Measurements from ENCODE around the gene SMIM33. TPM values are rescaled to one million over a fixed set of nuclear protein-coding genes. Genes with fewer than 3 reads are reported as not detected.
"Not testable (repeated sequence)": the region's sequence is repeated elsewhere in the genome, so short reads cannot be mapped to it uniquely, and the experiment has no call there.

Gene SMIM33
- total RNA-seq, 2 experiments from 2014 or later: 0.32 to 0.65 TPM

GRCh38 chr5:139473565-139473964 is 2.8 kb downstream of the SMIM33 start:
- H3K4me3 Mint-ChIP-seq: no peak overlapping the region
- peak overlapping the region; percentile 63 for H3K27ac Mint-ChIP-seq
- no peak for DNase-seq

GRCh38 chr5:139474890-139475791 is 4.3 kb downstream of the SMIM33 start:
- ChIA-PET CTCF (interaction anchor here (3.6 kb wide), 1 partner anchor 52 kb away, joined by 13 read pairs; no protein-coding TSS in a partner anchor), POLR2A (no interaction called here)
- no peaks in the 10 kb centered on the region for H3K9me3 Mint-ChIP-seq (ENCODE audit: insufficient read depth)
- peaks cover 44% of the 10 kb centered on the region for H3K36me3 Mint-ChIP-seq (ENCODE audit: low read depth)
- ATAC-seq: peak; percentile 18
- peak overlapping the region; percentile 84 for H3K27ac Mint-ChIP-seq
- no peak for DNase-seq
- peak overlapping the region; percentile 25 for H3K4me3 Mint-ChIP-seq
- H3K27me3 Mint-ChIP-seq (ENCODE audit: low read depth): no peaks in the 10 kb centered on the region
- peaks cover 66% of the 10 kb centered on the region for H3K4me1 Mint-ChIP-seq (ENCODE audit: low read depth)

More at GRCh38 chr5:139473565-139473964, 2.8 kb downstream of the SMIM33 start:
- Mint-ChIP-seq H3K27me3 (ENCODE audit: low read depth) (no peaks in the 10 kb centered on the region), H3K4me1 (ENCODE audit: low read depth) (peaks cover 75% of the 10 kb centered on the region), H3K9me3 (ENCODE audit: insufficient read depth) (no peaks in the 10 kb centered on the region), H3K36me3 (ENCODE audit: low read depth) (peaks cover 35% of the 10 kb centered on the region)
- ChIA-PET CTCF (interaction anchor here (1.7 to 3.6 kb wide), 2 partner anchors 9 to 51 kb away, joined by 7 to 13 read pairs; partner anchors contain the start of gene STING1), POLR2A (interaction anchor here (0.6 to 1.6 kb wide), 3 partner anchors 9 to 1734 kb away, joined by 3 to 5 read pairs (median 3); partner anchors contain the start of gene STING1)
- no peak for ATAC-seq

DNA sequence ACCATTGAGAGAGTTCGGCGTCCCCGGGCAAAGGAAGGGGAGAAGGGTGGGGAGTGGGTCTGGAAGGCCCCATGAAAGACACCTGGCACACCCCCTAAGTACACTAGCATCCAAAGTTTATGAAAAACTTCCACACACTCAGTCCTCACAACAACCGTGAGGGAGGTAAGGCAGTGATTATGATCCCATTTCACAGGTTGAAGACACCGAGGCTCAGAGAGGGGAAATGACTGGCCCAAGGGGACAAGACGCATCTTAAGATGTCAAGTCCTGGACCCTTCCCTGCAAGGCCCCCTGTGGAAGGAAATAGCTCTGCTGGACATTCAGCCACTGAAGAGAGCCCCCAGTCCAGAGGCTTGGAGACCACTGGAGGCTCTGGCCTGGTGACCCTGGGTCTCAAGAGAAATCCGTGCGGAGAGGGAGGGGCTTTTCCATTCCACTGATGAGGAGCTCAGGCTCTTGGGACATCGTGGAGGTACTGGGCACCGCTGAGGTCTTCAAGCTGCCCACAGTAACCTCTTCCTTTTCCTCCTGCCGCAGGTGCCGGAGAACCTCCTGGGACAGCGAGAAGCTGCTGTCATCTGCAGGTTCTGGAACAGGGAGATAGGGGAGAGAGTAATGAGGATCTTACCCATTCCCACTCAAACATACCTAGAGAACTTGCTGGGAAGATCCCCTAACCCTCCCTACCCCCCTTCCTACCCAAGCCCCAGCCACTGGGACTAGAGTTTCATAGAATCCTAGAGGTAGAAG is 5.2 kb downstream of the SMIM33 start:
- Mint-ChIP-seq H3K9me3 (ENCODE audit: insufficient read depth) (no peaks in the 10 kb centered on the region), H3K27ac (peak overlapping the region; percentile 84), H3K4me1 (ENCODE audit: low read depth) (peaks cover 63% of the 10 kb centered on the region), H3K4me3 (no peak overlapping the region), H3K27me3 (ENCODE audit: low read depth) (no peaks in the 10 kb centered on the region), H3K36me3 (ENCODE audit: low read depth) (peaks cover 50% of the 10 kb centered on the region)
- DNase-seq (no peak), ATAC-seq (no peak)
- CTCF ChIA-PET: interaction anchor here (1.1 to 3.6 kb wide), 2 partner anchors 37 to 53 kb away, joined by 4 to 13 read pairs; no protein-coding TSS in a partner anchor
- POLR2A ChIA-PET: interaction anchor here (0.7 kb wide), 1 partner anchor 14 kb away, joined by 4 read pairs; the partner anchor contains the start of gene ECSCR

DNA sequence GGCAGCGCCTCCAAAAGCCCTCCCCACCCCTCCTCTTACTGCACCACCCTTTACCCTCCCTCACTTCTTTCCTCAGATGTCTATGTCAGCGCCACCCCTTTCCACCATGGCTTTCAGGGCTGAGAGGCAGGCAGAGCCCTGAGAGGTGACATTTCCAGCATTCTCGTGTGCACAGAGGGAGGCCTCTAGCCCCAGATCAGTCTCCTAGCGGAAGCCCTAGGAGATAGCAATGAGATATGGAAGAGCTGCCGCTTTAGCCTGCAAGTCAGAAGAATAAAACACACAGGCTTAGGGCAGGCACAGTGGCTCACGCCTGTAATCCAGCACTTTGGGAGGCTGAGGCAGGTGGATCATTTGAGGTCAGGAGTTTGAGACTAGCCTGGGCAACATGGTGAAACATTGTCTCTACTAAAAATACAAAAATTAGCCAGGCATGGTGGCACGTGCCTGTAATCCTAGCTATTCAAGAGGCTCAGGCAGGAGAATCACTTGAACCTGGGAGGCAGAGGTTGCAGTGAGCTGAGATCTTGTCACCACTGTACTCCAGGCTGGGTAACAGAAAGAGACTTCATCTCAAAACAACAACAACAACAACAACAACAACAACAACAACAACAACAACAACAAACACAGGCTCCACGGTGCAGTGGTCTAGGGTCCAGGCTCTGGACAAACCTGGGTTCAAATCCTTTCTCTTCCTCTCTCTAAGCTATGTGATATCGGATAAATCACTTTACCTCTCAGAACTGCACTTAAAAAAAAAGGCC is 8.0 kb downstream of the SMIM33 start:
- not testable (repeated sequence) for H3K9me3 Mint-ChIP-seq (ENCODE audit: insufficient read depth); H3K27ac Mint-ChIP-seq; DNase-seq; ATAC-seq; H3K27me3 Mint-ChIP-seq (ENCODE audit: low read depth); H3K4me3 Mint-ChIP-seq
- ChIA-PET CTCF (interaction anchor here (1.0 to 1.5 kb wide), 2 partner anchors 20 to 56 kb away, joined by 3 to 6 read pairs; no protein-coding TSS in a partner anchor), POLR2A (interaction anchor here (1.0 kb wide), 2 partner anchors 8 to 51 kb away, joined by 3 to 4 read pairs; partner anchors contain the start of gene SMIM33)
- H3K36me3 Mint-ChIP-seq (ENCODE audit: low read depth): peaks cover 49% of the 10 kb centered on the region
- H3K4me1 Mint-ChIP-seq (ENCODE audit: low read depth): peaks cover 62% of the 10 kb centered on the region

GRCh38 chr5:139479729-139480128 is 8.9 kb downstream of the SMIM33 start:
- not testable (repeated sequence) for H3K27me3 Mint-ChIP-seq (ENCODE audit: low read depth); DNase-seq; H3K4me3 Mint-ChIP-seq; H3K9me3 Mint-ChIP-seq (ENCODE audit: insufficient read depth); H3K27ac Mint-ChIP-seq; ATAC-seq
- H3K36me3 Mint-ChIP-seq (ENCODE audit: low read depth): peaks cover 46% of the 10 kb centered on the region
- ChIA-PET POLR2A (interaction anchor here (1.0 kb wide), 1 partner anchor 9 kb away, joined by 3 read pairs; the partner anchor contains the start of gene SMIM33), CTCF (interaction anchor here (1.5 kb wide), 1 partner anchor 21 kb away, joined by 6 read pairs; no protein-coding TSS in a partner anchor)
- peaks cover 54% of the 10 kb centered on the region for H3K4me1 Mint-ChIP-seq (ENCODE audit: low read depth)

- ChIA-PET CTCF (interaction anchor here (0.6 to 3.4 kb wide), 7 partner anchors 8 to 169 kb away, joined by 3 to 43 read pairs (median 14); partner anchors contain the start of gene SMIM33), POLR2A (interaction anchor here (1.0 to 2.6 kb wide), 7 partner anchors 14 to 82 kb away, joined by 3 to 35 read pairs (median 5); partner anchors contain the start of genes DNAJC18 and UBE2D2)
- peak overlapping the region; percentile 94 for H3K27ac Mint-ChIP-seq
- ATAC-seq (no peak), DNase-seq (no peak)
- no peaks in the 10 kb centered on the region for H3K9me3 Mint-ChIP-seq (ENCODE audit: insufficient read depth)
- H3K4me3 Mint-ChIP-seq: peak overlapping the region; percentile 79
- H3K27me3 Mint-ChIP-seq (ENCODE audit: low read depth): no peaks in the 10 kb centered on the region
- peaks cover 35% of the 10 kb centered on the region for H3K36me3 Mint-ChIP-seq (ENCODE audit: low read depth)
- peaks cover 40% of the 10 kb centered on the region for H3K4me1 Mint-ChIP-seq (ENCODE audit: low read depth)
Observed at GRCh38 chr5:139481122-139481533, 10.3 kb downstream of the SMIM33 start.

- DNase-seq (peak; percentile 51), ATAC-seq (peak; percentile 46)
- Mint-ChIP-seq H3K9me3 (ENCODE audit: insufficient read depth) (no peaks in the 10 kb centered on the region), H3K27ac (peak overlapping the region; percentile 94), H3K4me1 (ENCODE audit: low read depth) (peaks cover 38% of the 10 kb centered on the region), H3K4me3 (peak overlapping the region; percentile 79), H3K27me3 (ENCODE audit: low read depth) (no peaks in the 10 kb centered on the region), H3K36me3 (ENCODE audit: low read depth) (peaks cover 31% of the 10 kb centered on the region)
- CTCF ChIA-PET: interaction anchor here (0.6 to 3.4 kb wide), 11 partner anchors 8 to 231 kb away, joined by 3 to 43 read pairs (median 7); partner anchors contain the start of gene SMIM33
- POLR2A ChIA-PET: interaction anchor here (0.9 to 2.6 kb wide), 16 partner anchors 8 to 158 kb away, joined by 3 to 35 read pairs (median 5); partner anchors contain the start of genes DNAJC18, SMIM33 and UBE2D2
Observed at GRCh38 chr5:139481580-139482049, 10.8 kb downstream of the SMIM33 start.

GRCh38 chr5:139482050-139482889 is 11.5 kb downstream of the SMIM33 start, which contains the start of gene STING1:
STING1 (minus strand) TSS chr5:139482758; CDS start chr5:139481704, 1,054 bp downstream.
- ChIA-PET CTCF (interaction anchor here (0.7 to 3.4 kb wide), 15 partner anchors 9 to 231 kb away, joined by 3 to 43 read pairs (median 4); partner anchors contain the start of gene SMIM33), POLR2A (interaction anchor here (0.6 to 2.6 kb wide), 27 partner anchors 8 to 210 kb away, joined by 3 to 35 read pairs (median 4); partner anchors contain the start of genes DNAJC18, PAIP2, SMIM33 and UBE2D2)
- DNase-seq (peak; percentile 76), ATAC-seq (peak; percentile 90)
- H3K36me3 Mint-ChIP-seq (ENCODE audit: low read depth): peaks cover 29% of the 10 kb centered on the region
- peak within 1 kb of the TSS; percentile 79 for H3K4me3 Mint-ChIP-seq
- H3K27ac Mint-ChIP-seq: peak within 1 kb of the TSS; percentile 94
- H3K9me3 Mint-ChIP-seq (ENCODE audit: insufficient read depth): no peaks in the 10 kb centered on the region
- H3K27me3 Mint-ChIP-seq (ENCODE audit: low read depth): no peaks in the 10 kb centered on the region
- H3K4me1 Mint-ChIP-seq (ENCODE audit: low read depth): peaks cover 38% of the 10 kb centered on the region

- not testable (repeated sequence) for H3K9me3 Mint-ChIP-seq (ENCODE audit: insufficient read depth); DNase-seq; ATAC-seq; H3K27me3 Mint-ChIP-seq (ENCODE audit: low read depth)
- CTCF ChIA-PET: interaction anchor here (0.7 to 3.4 kb wide), 15 partner anchors 10 to 232 kb away, joined by 3 to 43 read pairs (median 4); partner anchors contain the start of gene SMIM33
- Mint-ChIP-seq H3K4me3 (peak overlapping the region; percentile 79), H3K27ac (peak overlapping the region; percentile 94), H3K36me3 (ENCODE audit: low read depth) (peaks cover 23% of the 10 kb centered on the region), H3K4me1 (ENCODE audit: low read depth) (peaks cover 36% of the 10 kb centered on the region)
- POLR2A ChIA-PET: interaction anchor here (0.6 to 2.6 kb wide), 20 partner anchors 9 to 210 kb away, joined by 3 to 35 read pairs (median 4); partner anchors contain the start of genes DNAJC18, PAIP2 and SMIM33
Observed at GRCh38 chr5:139482890-139483208, 12.0 kb downstream of the SMIM33 start.

Data from activated CD8-positive, alpha-beta T cell treated with anti-CD3 and anti-CD28 coated beads, Interleukin-2, amount 10 ng/mL, durations not matched to agents 7 days and 5 days (primary cell).